GM18858 (cell line): ENCODE measurements around the gene SNX14.

ENCODE experiments used
- ATAC-seq: cut with Tn5 transposase; IDR thresholded peaks from one replicate; pipeline ENCODE4 v1.9.1; 2021; ENCODE audit not compliant: unreplicated experiment

The SNX14 gene

GRCh38 chr6:85464722-85465150, 128.9 kb downstream of the SNX14 start:
- ATAC-seq: no peak

GRCh38 chr6:85464260-85464644, 129.4 kb downstream of the SNX14 start:
- ATAC-seq: no peak

- ATAC-seq: no peak
Measured at GRCh38 chr6:85463621-85464259, 129.9 kb downstream of the SNX14 start.

- no peak for ATAC-seq
Measured at GRCh38 chr6:85462673-85463072, 131.0 kb downstream of the SNX14 start.

GRCh38 chr6:85461798-85462170, 131.9 kb downstream of the SNX14 start:
- no peak for ATAC-seq

- peak; percentile 87 for ATAC-seq
Measured at GRCh38 chr6:85460921-85461797, 132.5 kb downstream of the SNX14 start.

GRCh38 chr6:85460154-85460920, 133.3 kb downstream of the SNX14 start:
- no peak for ATAC-seq

- ATAC-seq: no peak
Measured at GRCh38 chr6:85459224-85459901, 134.3 kb downstream of the SNX14 start.

GRCh38 chr6:85458782-85459181, 134.9 kb downstream of the SNX14 start:
- ATAC-seq: no peak

GRCh38 chr6:85458184-85458583, 135.5 kb downstream of the SNX14 start:
- ATAC-seq: no peak

GRCh38 chr6:85456782-85457181, 136.9 kb downstream of the SNX14 start:
- ATAC-seq: no peak
